ENCODE measurements around the gene KIAA1549.
"Not testable (repeated sequence)": the region's sequence is repeated elsewhere in the genome, so short reads cannot be mapped to it uniquely, and the experiment has no call there.

KIAA1549 gene

DNA sequence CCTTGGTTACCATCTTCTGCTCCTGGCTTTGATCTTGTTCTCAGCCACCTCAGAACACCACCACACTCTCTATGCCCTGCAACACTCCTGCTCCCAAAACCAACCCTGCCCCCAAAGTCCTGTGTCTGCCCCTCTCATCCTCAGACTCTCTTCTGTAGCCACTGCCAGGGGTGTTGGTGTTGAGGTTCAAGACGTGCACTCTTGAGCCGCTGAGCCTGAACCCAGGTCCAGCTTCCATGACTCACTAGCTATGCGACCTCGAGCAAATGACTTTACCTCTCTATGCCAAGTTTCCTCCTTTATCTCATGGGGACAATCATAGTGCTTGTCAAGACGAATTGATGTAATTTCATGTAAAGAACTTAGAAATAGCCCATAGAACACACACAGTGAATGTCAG lies 182.4 kb downstream of the KIAA1549 start:
- no peak for DNase-seq

DNA sequence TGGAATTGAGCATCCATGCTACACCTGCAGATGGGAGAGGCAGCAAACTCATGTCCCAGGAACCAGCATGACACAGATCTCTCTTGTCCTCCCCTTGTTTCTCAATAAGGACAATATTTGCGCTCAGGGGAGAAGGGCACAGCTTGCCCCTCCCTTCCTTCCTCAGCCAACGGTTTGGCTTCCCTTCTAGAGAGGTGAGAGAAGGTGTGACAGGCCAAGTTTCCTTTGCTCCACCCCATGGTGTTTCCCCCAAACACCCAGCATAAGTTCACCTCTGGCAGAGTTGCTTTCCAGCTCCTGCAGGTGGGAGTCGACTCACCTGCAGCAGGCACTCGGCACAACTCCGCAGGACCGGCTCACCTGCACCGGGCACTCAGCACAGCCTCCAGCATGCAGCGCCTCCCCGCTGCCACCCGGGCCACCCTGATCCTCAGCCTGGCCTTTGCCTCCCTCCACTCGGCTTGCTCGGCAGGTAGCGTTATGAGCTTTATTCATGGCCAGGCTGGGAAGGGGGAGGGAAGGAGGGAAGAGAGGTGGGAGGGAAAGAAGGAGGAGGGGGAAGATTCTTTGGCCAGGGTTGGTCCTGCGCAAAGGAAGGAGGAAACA lies 183.4 kb downstream of the KIAA1549 start, which contains the start of the genes ATP6V0A4 and TMEM213:
TSS of gene ATP6V0A4 (minus strand) at position 482 of the 606 bp plus-strand sequence. CDS start 26,949 bp downstream, outside the sequence.
TSS of gene TMEM213 (plus strand) at position 280 of the 606 bp plus-strand sequence. CDS start at position 391, 111 bp downstream.
- no peak for DNase-seq

DNA sequence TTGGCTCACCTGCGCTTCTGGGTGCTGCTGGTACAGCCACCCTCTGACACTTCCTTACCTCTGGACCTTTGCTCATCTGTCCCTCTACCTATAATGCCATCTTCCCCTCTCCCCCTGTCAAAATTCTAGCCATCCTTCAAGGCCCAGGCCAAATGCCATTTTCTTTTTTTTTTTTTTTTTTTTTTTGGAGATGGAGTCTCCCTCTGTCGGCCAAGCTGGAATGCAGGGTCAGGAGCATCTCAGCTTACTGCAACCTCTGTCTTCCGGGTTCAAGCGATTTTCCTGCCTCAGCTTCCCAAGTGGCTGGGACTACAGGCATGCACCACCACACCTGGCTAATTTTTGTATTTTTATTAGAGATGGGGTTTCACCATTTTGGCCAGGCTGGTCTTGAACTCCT lies 184.1 kb downstream of the KIAA1549 start:
- not testable (repeated sequence) for DNase-seq

DNA sequence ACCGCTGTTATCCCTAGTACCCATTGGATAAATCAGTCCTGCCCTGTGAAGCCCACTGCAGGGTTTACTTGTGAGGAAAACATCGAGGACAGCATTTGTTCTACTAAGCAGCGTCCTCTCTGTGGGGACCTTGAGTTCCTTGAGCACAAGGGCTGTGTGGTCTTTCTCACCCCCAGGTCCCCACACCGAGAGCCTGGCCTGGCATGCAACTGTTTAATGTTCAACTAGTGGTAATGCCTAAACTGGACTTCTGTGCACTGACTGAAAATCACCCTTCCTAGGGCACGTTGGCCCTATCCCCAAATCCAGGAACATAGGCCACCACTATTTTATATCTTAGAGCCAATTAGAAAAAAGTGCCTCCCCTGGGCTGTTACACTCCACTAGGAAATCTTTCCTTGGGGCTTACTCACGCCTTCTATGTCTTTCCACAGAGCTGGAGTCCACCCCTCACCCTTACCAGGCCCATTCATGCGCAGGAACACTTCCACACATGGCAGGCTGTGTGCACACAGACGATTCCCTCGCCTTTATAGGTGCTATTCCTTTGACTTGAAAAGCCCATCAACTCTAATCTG lies 185.1 kb downstream of the KIAA1549 start:
- no peak for DNase-seq

DNA sequence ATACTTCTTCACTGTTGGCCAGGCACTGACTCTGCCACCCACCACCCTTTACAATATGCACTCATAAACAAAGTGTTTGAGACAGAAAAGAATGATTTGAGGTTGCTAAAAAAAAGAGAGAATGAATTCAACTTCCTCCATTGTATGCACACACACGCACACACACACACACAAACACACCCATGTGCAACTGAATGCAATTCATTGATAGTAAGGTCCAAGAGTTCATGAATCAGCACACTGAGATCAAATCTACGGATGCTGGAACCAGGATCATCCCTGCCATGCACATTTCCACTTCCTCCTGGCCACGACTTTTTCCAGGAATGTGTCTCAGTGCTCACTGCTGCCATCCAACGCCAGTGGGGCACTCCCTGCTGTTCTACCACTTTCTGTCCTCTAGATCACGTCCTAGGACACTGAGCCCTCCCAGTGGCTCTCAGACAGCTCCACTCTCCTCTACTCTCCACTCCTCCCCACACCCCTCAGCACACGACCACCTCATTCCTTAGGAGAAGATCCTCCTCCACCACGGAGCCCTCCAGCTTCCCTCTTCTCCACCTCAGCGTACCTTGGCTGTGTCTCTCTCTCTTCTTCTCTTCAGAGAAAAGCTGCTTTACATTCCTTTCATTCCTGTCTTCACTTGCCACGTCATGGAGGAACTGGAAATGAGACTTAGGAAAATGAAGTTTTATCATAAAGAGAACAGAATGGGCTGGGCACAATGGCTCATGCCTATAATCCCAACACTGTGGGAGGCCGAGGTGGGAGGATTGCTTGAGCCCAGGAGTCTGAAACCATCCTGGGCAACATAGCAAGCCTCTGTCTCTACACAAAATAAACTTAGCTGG lies 195.4 kb downstream of the KIAA1549 start:
- no peak for DNase-seq

DNA sequence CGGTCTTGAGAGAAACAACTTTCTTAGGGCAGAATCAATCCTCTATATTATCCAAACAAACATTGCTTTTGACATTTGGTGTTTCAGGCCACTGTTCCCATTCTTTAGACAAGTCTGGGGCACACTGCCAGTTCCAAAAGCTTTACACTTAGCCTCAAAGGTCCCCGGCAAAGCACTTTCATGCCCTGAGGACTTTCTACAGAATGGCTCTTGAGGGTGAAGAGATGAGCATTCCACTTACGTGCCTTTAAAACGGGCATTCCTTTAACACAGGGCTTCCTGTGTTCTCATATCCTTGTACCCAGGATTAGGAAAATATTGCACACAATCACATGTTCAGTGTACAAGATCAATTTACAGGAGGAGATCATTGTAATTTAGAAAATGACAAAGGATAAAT lies 196.5 kb downstream of the KIAA1549 start:
- DNase-seq = no peak
